H1 (cell line): ENCODE data around the gene MITF. TPM values are rescaled to one million over a fixed set of nuclear protein-coding genes. Genes with fewer than 3 reads are reported as not detected.

ENCODE experiments used
- CTCF ChIA-PET: fragments of 300-600 bp; sonication (Branson Sonifier 250); formaldehyde crosslinking; loops from one replicate; lab custom pipeline; 2021; ENCODE audit not compliant: partially characterized antibody; lab: Charles Lee
- POLR2A ChIA-PET: fragments of 300-600 bp; sonication (Branson Sonifier 250); formaldehyde crosslinking; loops from one replicate; lab custom pipeline; 2021; ENCODE audit warnings: inconsistent platforms; ENCODE audit not compliant: partially characterized antibody; lab: Charles Lee
- DNase-seq, 2 experiments: peaks; one replicate each; pipeline versions ENCODE4 v3.0.0 to v3.0.0-alpha.2; 2010 to 2022; ENCODE audit warnings: low spot score in 2 of 2, low read depth in 1 of 2, mixed read lengths in 1 of 2
- FAIRE-seq: peaks from 2 replicates; lab custom pipeline; 2011; peaks lifted over from hg19 to GRCh38; lab: Jason Lieb, UNC
- H2AFZ ChIP-seq: 2 replicates; pipeline ENCODE4 v1.8.1; 2012; ENCODE audit warnings: low read length, inconsistent platforms
- H2AK5ac ChIP-seq: 2 replicates; pipeline ENCODE4 v1.6.1; 2013; ENCODE audit warnings: low read depth, low read length
- H2BK120ac ChIP-seq: replicated peaks from 2 replicates; pipeline ENCODE3; 2013; ENCODE audit warnings: low read depth, low read length, inconsistent platforms
- H2BK12ac ChIP-seq: 2 replicates; pipeline ENCODE4 v1.6.1; 2013; ENCODE audit warnings: low read depth, low read length
- H2BK15ac ChIP-seq: 2 replicates; pipeline ENCODE4 v1.6.1; 2013; ENCODE audit warnings: low read length
- H2BK20ac ChIP-seq: 2 replicates; pipeline ENCODE4 v1.6.1; 2013; ENCODE audit warnings: low read length
- H2BK5ac ChIP-seq: 2 replicates; pipeline ENCODE4 v1.6.1; 2013; ENCODE audit warnings: low read depth, low read length
- H3K14ac ChIP-seq: 2 replicates; pipeline ENCODE4 v1.6.1; 2013; ENCODE audit warnings: inconsistent platforms; ENCODE audit not compliant: insufficient read length
- H3K18ac ChIP-seq: 2 replicates; pipeline ENCODE4 v1.6.1; 2013; ENCODE audit warnings: low read length; ENCODE audit errors: extremely low read depth
- H3K23ac ChIP-seq: 2 replicates; pipeline ENCODE4 v1.6.1; 2013; ENCODE audit warnings: inconsistent platforms; ENCODE audit not compliant: insufficient read length
- H3K23me2 ChIP-seq: 2 replicates; pipeline ENCODE4 v1.6.1; 2013; ENCODE audit warnings: low read depth, low read length
- H3K27ac ChIP-seq: 2 replicates; pipeline ENCODE4 v1.6.1; 2011; ENCODE audit warnings: low read depth, low read length, inconsistent platforms
- H3K27me3 ChIP-seq, 4 experiments: replicated peaks in 1 of 4; 1 replicate in 1 of 4; 2 replicates in 3 of 4; pipeline versions ENCODE4 v1.6.1 to v1.8.1; 2011 to 2013; ENCODE audit warnings: low read length in 3 of 4, mild to moderate bottlenecking in 3 of 4, inconsistent platforms in 2 of 4, mixed read lengths in 2 of 4, moderate library complexity in 1 of 4; ENCODE audit not compliant: control insufficient read depth in 3 of 4, insufficient read depth in 3 of 4; ENCODE audit errors: extremely low read depth in 1 of 4
- H3K36me3 ChIP-seq, 4 experiments: 2 replicates each; pipeline versions ENCODE4 v1.6.1 to v1.8.1; 2011 to 2013; ENCODE audit warnings: mild to moderate bottlenecking in 4 of 4, low read length in 3 of 4, moderate library complexity in 2 of 4, control low read depth in 1 of 4, inconsistent platforms in 1 of 4; ENCODE audit not compliant: insufficient read depth in 4 of 4, control insufficient read depth in 2 of 4
- H3K4ac ChIP-seq: replicated peaks from 2 replicates; pipeline ENCODE3; 2013; ENCODE audit warnings: low read length, low read depth, mixed read lengths, inconsistent platforms; ENCODE audit not compliant: insufficient read length
- H3K4me1 ChIP-seq, 4 experiments: replicated peaks in 1 of 4; 1 replicate in 1 of 4; 2 replicates in 3 of 4; pipeline versions ENCODE4 v1.6.1 to v1.8.1; 2011 to 2013; ENCODE audit warnings: low read length in 3 of 4, inconsistent platforms in 2 of 4, mixed read lengths in 1 of 4; ENCODE audit not compliant: insufficient read depth in 4 of 4, control insufficient read depth in 3 of 4
- H3K4me2 ChIP-seq, 2 experiments: 2 replicates each; pipeline versions ENCODE4 v1.6.1 to v1.8.1; 2011 to 2013; ENCODE audit warnings: low read depth in 2 of 2, low read length in 2 of 2, control low read depth in 1 of 2, inconsistent platforms in 1 of 2, mild to moderate bottlenecking in 1 of 2; ENCODE audit not compliant: insufficient read depth in 1 of 2
- H3K4me3 ChIP-seq, 4 experiments: fragments of 200-600, 300-600 bp in 1 of 4; sonication (generic), shearing (Covaris generic), sonication (Bioruptor Twin) in 1 of 4; 2 replicates each; pipeline versions ENCODE4 v1.5.1 to v1.8.1; 2011 to 2016; ENCODE audit warnings: low read length in 4 of 4, low read depth in 3 of 4, control low read depth in 2 of 4, inconsistent platforms in 2 of 4, mild to moderate bottlenecking in 2 of 4, mixed read lengths in 1 of 4, moderate library complexity in 1 of 4; ENCODE audit not compliant: insufficient read depth in 2 of 4; ENCODE audit errors: extremely low read depth in 1 of 4
- H3K56ac ChIP-seq: replicated peaks from 2 replicates; pipeline ENCODE3; 2013; ENCODE audit warnings: low read depth, mild to moderate bottlenecking, mixed read lengths, low read length, inconsistent platforms; ENCODE audit not compliant: insufficient read length
- H3K79me1 ChIP-seq: 2 replicates; pipeline ENCODE4 v1.6.1; 2013; ENCODE audit warnings: low read depth, low read length, control low read depth
- H3K79me2 ChIP-seq, 2 experiments: 2 replicates each; pipeline versions ENCODE4 v1.6.1 to v1.8.1; 2012 to 2013; ENCODE audit warnings: low read length in 2 of 2, mild to moderate bottlenecking in 2 of 2, inconsistent platforms in 1 of 2; ENCODE audit not compliant: insufficient read depth in 2 of 2, control insufficient read depth in 1 of 2
- H3K9ac ChIP-seq, 4 experiments: replicated peaks in 1 of 4; 1 replicate in 1 of 4; 2 replicates in 3 of 4; pipeline versions ENCODE4 v1.6.1 to v1.8.1; 2011 to 2013; ENCODE audit warnings: low read depth in 3 of 4, low read length in 3 of 4, control low read depth in 2 of 4, mild to moderate bottlenecking in 2 of 4, moderate library complexity in 2 of 4, inconsistent platforms in 1 of 4; ENCODE audit errors: extremely low read depth in 1 of 4
- H3K9me3 ChIP-seq, 2 experiments: 2 replicates each; pipeline versions ENCODE4 v1.6.1 to v1.8.1; 2012 to 2013; ENCODE audit warnings: mild to moderate bottlenecking in 2 of 2, moderate library complexity in 2 of 2, control low read depth in 1 of 2, inconsistent platforms in 1 of 2, low read depth in 1 of 2, low read length in 1 of 2, mixed read lengths in 1 of 2; ENCODE audit not compliant: insufficient read depth in 2 of 2
- H4K20me1 ChIP-seq, 2 experiments: replicated peaks in 1 of 2; 2 replicates each; pipeline versions ENCODE3 to v1.8.1; 2011 to 2013; ENCODE audit warnings: inconsistent platforms in 2 of 2, low read length in 2 of 2, mild to moderate bottlenecking in 1 of 2; ENCODE audit not compliant: insufficient read depth in 2 of 2, control insufficient read depth in 1 of 2
- H4K5ac ChIP-seq: 2 replicates; pipeline ENCODE4 v1.6.1; 2013; ENCODE audit warnings: low read length, low read depth, mixed read lengths, inconsistent platforms; ENCODE audit not compliant: insufficient read length
- H4K8ac ChIP-seq: 2 replicates; pipeline ENCODE4 v1.8.0; 2013; ENCODE audit warnings: mild to moderate bottlenecking, moderate library complexity, low read length, inconsistent platforms; ENCODE audit not compliant: insufficient read depth; ENCODE audit errors: extremely low read depth
- H4K91ac ChIP-seq: replicated peaks from 2 replicates; pipeline ENCODE3; 2013; ENCODE audit warnings: low read length, mixed read lengths, inconsistent platforms; ENCODE audit not compliant: insufficient read length
- MAFK ChIP-seq: IDR thresholded peaks from 2 replicates; pipeline ENCODE4 v1.6.1; 2012; ENCODE audit warnings: low read depth, mild to moderate bottlenecking, improper control_type of control experiment, low read length
- WGBS, 2 experiments: shearing (Covaris generic) in 1 of 2; methylation state at CpG; one replicate each; pipeline versions ENCODE4 v1.1.6 to v1.1.7; 2013 to 2015; ENCODE audit warnings: low lambda C conversion rate in 2 of 2, mixed read lengths in 2 of 2, inconsistent platforms in 1 of 2, low coverage in 1 of 2, missing lambda C conversion rate in 1 of 2; ENCODE audit not compliant: insufficient replicate concordance in 2 of 2, insufficient coverage in 1 of 2, insufficient read length in 1 of 2; ENCODE audit errors: extremely low coverage in 1 of 2, missing lambda C conversion rate in 1 of 2; 5-methylcytosine and 5-hydroxymethylcytosine counted together
- polyA plus RNA-seq, 7 experiments: library from polyadenylated mRNA; depleted of rRNA in 3 of 7; stranded (reverse) in 5 of 7; unstranded in 2 of 7; fragments of >200 nt in 5 of 7; fragments of 200-250 nt in 2 of 7; gene quantifications; 1 replicate in 5 of 7; 2 replicates in 1 of 7; 4 replicates in 1 of 7; pipeline versions ENCODE4 v1.2.1 to v1.2.3, GENCODE V29; 2011 to 2013; ENCODE audit warnings: missing spikeins in 2 of 7, mixed read lengths in 2 of 7
- total RNA-seq: library from RNA; stranded (reverse); fragmentation: NEBNext Ultra II Directional; extraction: Animal tissue kit (Norgen Biotek cat#: 25700); gene quantifications from 2 replicates; pipeline ENCODE4 v1.2.1, GENCODE V29; 2021

Gene MITF
- total and polyA plus RNA-seq, 2 of the 8 experiments (the other 6 are each of a cell fraction or from before 2014, with no cell fraction given): 0.53 to 1.4 TPM

- Histone ChIP-seq H3K27me3 (peaks cover 0 to 7% (median 1%) of the 10 kb centered on the region in 4 experiments; a peak in 1 of 7 replicates), H4K8ac (no peak overlapping the region), H3K79me1 (no peaks in the 10 kb centered on the region), H3K4me2 (no peak overlapping the region), H2AK5ac (no peak overlapping the region), H2BK120ac (no peak overlapping the region), H3K79me2 (no peaks in the 10 kb centered on the region), H3K23me2 (no peaks in the 10 kb centered on the region), H3K4me1 (peaks cover 1 to 7% (median 5%) of the 10 kb centered on the region in 4 experiments; a peak in 6 of 7 replicates), H3K4me3 (no peak overlapping the region), H3K14ac (no peak overlapping the region), H3K9ac (no peak overlapping the region), H3K23ac (no peak overlapping the region), H3K36me3 (no peaks in the 10 kb centered on the region), H4K5ac (no peak overlapping the region), H2AFZ (no peak overlapping the region), H4K20me1 (no peaks in the 10 kb centered on the region), H3K9me3 (no peaks in the 10 kb centered on the region), H2BK5ac (no peak overlapping the region), H3K56ac (no peak overlapping the region), H4K91ac (no peak overlapping the region), H3K4ac (no peak overlapping the region), H2BK15ac (no peak overlapping the region), H2BK20ac (no peak overlapping the region), H3K27ac (no peak overlapping the region), H3K18ac (no peak overlapping the region), H2BK12ac (no peak overlapping the region)
- ChIA-PET CTCF (no interaction called here), POLR2A (no interaction called here)
- no peak for DNase-seq
- WGBS, 2 experiments: 88% methylated on average over 13 of the region's 13 CpGs; no CpG with 5 or more reads in 1 of the 2 experiments
- FAIRE-seq: no peak
- TF ChIP-seq MAFK: no peak
Observed at GRCh38 chr3:69888040-69888942, 149.0 kb downstream of the MITF start.
